Stimulated activated CD8-positive, alpha-beta memory T cell treated with anti-CD3 and anti-CD28 coated beads, Interleukin-15, amount 100 ng/mL, for 1 hour (primary cell): ENCODE data around the gene CACNA2D3.

ENCODE experiments used
- DNase-seq: peaks from one replicate; pipeline ENCODE4 v3.0.0-alpha.2; 2020; ENCODE audit warnings: low read depth

Gene CACNA2D3

DNA sequence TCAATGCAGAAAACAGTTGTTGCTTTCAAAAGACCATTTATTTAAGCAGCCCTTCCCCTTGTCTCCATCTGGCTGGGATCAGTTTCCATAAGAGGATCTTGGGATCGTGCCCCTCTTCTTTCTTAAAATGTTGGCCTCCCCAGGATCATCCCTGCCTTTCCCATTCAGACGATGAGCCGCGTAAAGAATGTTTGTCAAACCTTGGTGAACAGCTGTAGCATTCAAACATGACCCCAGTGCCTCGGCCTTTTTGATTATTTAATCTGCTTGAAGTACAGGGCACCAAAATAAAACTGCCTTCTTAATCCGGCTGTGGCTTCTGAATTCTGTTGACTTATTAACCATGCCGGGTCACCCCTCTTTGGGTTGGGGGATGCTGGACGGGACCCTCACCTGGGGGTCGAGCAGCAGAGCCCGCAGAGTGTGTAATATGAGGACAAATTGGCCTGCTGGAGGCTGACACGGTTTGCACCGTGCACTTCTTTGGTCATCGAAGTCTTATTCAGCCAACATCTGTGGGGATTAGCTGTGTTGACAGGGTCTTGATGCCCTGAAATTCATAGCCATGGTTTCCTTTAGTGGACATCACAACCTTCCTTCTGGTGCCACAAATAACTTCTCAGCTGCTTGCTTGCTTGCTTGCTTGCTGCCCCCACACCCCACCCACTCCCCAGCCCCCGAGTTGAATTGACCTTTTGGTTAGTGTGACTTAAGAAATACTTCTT lies 805.9 kb downstream of the CACNA2D3 start, which contains the start of gene LRTM1:
TSS of gene LRTM1 (minus strand) at position 14 of the 725 bp plus-strand sequence. CDS start 148 bp downstream, outside the sequence.
- DNase-seq = no peak

DNA sequence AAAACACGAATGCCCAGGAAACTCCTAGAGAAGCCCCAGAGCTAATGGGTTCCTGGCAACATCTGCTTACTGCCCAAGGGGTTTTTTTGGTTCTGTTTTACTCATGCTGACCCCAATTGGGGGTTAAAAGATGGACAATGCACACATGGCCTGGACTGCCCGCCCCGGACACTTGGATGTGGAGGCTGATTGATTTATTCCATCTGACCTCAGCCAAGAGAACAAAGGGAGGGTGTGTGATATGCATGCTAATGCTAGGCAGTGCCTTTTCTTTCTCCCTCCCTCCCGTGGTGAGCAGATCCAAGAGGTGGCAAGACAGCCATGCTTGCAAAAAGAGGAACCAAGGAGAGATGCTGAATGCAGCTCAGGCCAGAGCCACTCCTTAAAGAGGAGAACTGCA lies 808.8 kb downstream of the CACNA2D3 start:
- no peak for DNase-seq

DNA sequence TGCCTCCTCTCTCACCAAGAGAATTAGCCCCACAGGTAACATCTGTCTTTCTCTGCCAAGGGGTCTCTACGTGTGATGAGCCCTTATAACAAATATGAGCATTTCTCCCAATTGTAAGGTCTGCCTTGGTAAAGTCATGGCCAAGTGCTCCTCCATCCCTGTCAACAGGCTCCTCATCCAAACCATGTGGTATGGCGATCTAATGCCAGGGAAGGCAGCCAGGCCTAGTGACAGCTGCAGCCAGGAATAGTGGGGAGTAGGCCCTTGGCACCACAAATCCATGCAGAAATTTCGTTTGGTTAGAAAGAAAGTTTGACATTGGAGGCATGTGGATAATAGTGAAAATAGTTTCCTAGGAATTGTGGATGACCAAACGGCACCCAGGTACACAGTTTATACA lies 810.3 kb downstream of the CACNA2D3 start:
- DNase-seq = no peak

DNA sequence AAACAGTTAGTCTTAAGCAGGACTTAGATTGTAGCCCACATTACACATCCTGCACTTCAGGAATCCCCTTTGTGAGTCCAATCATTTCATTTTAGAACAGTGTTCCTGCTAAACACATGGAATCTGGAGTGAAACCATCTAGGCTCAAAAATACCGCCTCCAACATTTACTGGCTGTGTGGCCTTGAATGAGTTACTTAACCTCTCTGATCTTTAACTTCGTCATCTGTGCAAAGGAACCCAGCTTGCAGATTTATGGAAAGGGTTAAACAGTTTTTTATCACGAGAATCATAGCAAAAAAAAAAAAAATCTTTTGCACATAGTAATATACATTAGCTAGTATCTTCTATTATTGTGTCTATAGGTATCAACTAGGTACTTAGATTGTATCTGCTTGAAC lies 813.5 kb downstream of the CACNA2D3 start:
- no peak for DNase-seq

DNA sequence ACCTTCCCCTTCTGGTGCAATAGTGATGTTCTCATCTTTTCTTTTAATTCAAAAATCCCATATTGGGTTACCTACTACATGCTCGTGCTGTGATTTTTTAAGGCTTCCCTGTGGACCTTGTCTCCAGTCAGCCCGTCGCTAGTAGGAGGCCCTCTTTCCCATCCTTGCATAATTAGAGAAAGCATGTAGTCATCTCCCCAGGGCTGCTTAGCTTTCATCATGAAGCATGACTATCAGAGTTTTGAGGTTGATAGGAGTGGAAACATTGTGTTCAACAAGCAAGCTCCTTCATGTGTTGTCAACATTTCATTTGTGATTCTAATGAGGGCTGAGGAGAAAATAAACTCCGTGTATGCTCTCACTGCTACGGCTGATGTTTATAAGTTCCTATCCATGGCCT lies 814.2 kb downstream of the CACNA2D3 start:
- no peak for DNase-seq

DNA sequence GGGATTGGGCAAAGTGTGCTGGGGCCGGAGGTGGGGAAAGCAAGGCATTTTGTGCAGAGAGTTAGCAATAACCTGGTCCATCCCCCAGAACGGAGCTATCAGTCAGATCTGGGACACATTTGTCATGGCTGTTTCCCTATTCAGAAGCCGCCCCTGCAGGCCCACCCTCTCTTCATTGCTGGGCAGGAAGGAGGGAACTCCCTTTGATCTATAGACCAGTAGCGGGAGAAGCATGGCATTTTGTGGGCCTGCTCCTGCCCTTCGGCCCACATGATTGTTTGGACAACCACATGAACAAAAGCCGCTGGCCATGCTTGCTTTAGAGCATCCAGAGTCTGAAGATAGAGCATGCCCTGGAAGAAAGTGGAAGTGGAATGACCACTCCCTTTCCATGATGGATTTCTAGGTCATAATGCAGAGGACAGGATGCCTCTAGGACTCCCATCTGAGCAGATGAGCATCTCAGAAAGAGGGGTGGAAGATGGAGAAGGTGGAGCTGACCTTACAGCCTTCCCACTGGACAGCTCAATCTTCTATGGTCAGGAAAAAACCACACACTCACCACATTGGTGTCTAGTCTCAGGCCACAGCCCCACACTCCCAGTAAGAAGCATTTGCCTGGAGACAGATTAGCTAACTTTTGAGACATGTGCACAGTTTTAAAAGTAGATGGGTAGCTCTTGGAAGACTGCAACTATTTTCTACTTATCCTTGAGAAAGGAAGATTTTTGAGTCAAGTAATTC lies 817.4 kb downstream of the CACNA2D3 start:
- DNase-seq = no peak

DNA sequence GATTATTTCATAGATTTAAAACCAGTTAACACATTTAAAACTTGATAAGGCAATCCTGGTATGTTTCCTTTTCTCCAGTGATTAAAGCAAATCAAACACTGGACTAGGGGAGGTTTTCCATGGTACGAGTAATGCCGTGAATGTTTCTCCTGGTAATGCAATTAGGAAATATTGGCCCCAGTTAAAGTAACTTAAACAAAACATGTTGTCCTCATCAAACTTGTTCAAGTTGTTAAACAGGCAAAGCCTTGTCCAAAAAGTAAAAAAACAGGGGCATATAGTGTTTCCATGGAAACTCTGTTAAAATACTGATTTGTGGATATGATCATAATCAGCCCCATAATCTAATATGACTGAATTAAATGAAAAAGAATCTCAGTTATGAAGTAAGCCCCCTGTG lies 818.6 kb downstream of the CACNA2D3 start:
- no peak for DNase-seq

DNA sequence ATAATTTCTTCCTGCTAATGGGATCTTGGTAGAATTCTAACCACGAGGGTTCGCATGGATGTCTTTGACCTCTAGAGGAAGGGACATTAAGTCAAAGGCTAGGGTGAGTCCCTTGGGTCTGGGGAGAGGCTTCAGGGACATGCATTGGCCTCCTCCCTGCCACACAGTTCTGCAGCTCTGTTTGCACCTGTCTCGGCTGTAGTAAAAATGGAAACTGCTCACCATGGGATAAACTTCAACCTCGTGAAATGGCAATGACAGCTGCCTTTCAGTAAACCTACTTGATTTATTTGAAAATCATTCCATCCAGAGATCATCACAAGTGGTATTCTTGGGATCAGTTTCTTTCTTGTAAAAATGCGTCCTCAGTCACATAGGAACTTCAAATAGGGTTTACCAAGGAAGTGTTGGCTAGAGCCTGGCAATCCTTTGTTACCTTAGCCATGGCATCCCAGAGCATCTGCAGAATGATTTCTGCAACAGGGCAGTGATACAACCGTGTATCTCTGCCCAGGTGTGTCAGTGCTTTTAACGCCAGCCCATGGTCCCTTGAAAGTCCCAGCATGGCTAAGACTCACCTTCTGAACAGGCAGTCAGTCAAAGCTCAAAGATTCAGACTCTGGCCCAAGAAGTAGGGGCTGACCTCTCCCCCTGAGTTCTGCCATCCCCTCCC lies 819.5 kb downstream of the CACNA2D3 start:
- DNase-seq = no peak

DNA sequence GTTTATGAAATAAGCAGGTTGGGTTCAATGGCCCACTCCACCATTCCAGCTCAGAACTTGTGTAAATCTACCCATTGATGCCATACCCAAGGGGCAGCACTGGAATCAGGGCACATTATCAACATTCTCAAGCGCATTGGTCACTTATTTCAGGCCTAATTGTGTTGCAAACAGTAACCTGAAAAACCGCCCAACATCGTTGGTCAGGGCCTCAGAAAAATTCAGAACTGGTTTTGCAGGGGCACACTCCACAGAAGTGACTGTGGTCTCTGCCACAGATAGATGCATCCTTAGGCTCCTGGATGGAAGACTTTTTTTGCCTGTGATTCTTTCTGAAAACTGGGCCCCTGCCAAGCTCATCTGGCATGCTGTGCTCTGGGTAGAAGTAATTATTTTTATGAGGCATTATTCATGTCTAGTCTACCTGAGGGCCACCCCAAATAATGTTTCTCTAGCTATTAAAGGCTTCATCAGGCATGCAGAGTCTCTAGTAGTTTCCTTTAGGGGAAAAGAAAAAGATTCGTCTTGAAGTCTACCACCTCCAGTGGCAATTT lies 827.2 kb downstream of the CACNA2D3 start:
- DNase-seq = no peak

DNA sequence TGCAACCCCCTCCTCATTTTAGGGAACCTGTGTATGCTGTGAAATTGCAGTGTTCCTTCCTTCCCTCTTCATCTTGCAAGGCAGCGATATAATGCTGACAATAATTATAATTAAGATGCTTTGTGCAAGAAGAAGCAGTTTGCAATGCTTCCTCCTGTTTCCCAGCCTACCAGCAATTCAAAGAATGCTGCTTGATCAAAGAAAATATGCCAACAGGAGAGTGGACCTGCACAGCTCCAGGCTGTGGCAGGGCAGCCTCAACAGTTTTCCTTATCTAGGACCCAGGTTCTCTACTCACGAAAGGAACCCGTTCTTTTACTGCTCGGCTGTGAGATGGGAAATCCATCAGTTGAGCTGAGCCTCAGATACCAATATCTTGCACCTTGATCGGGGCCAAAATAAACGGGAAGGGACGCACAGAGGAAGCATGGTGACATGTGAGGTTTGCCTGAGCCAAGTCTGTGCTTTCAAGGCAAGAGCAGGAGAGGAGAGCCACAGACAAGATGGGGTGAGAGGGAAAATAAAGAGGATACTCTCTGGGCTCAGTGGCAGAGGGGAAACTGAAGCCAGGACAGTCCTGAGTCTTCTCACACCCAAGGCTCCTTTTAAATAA lies 828.1 kb downstream of the CACNA2D3 start:
- no peak for DNase-seq

DNA sequence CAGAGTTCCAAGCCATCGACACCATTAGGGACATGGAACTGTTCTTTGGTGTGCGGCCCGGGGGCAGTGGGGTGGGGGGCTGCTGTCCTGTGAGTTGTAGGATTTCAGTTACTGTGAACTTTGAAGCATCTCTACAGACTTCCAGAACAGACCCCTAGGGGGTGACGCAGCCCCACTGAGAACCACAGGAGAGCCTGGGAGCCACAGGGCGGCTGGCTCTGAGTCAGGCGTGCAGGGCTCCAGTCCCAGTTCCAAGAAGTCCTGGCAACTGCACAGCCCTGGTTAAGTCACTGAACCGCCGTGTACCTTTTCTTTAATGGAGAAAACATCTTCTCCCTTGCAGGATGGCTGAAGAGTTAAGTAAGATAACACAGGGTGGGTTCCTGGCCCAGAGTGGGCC lies 829.1 kb downstream of the CACNA2D3 start:
- no peak for DNase-seq

DNA sequence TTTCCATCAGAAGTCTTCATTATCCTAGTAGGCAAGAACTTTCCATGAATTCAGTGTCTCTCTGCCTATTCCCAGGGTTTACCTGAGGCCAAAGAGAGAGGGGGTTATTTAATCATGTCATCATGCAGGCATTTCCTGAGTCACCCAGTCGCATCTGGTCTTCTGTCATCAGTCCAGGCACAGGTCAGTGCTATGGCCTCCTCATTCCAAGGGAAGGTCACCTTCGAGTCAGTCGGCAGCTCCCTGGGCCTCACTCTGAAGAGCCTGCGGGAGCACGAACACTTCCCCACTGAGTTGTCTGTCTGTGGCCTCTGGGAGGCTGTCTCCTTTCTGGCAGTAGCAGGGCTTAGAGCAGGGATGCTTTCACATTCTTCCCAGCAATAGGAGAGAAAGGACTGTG lies 831.7 kb downstream of the CACNA2D3 start:
- no peak for DNase-seq

DNA sequence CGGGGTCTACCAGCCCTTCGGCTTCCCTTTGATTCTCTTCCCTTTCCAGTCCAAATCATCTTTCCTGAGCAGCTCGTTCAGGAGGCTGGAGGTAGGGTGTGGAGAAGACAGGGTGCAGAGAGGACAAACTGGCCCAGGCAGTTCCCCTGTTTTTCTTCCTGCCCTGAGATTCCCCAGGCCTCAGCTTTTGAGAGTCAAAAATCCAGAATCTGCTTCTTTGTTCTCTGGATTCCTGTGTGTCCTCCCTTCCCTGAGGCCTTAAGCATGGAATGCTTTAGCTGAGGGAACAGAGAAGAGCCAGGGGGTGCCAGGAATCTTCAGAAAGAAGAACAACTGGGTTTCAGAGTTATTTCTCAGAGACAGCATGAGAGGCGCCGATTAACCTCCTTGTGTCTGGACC lies 832.2 kb downstream of the CACNA2D3 start:
- no peak for DNase-seq

DNA sequence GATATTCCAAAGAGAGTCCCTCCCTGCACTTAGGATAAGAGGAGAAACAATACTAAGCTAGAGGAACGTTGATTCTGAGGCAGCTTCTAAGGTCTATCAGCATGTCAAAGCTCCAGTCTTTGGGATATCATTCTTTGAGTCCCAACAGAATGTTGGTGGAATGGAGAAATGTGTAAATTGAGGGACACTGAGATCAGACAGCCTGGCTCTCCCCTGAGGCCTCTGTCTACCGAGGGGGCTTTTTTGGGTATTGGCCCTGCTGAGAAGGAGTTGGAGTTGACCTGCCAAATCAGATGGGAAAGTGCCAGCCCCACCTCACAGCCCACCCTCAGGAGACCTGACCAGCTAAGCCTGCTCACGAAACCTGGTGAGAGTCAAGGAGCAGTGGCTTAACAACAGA lies 833.1 kb downstream of the CACNA2D3 start:
- DNase-seq = no peak

DNA sequence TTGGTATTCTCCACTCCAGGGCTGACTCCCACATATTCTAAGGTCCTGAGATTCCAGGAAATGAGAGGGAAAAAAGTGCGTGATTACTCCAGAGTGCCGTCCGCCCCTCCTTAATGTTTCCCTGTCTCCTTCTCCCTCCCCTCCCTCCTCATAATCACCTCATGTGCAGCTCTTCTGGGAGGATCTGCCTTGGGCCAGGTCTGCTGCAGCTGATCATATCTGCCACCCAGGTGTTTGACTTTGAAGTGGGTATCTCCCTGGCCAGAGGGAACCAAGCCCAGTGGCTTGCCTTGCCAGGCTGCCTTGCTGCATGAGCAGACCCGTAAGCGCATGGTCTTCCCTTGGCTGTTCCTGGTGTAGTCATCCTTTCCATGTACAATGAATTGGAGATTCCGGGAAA lies 833.6 kb downstream of the CACNA2D3 start:
- no peak for DNase-seq

DNA sequence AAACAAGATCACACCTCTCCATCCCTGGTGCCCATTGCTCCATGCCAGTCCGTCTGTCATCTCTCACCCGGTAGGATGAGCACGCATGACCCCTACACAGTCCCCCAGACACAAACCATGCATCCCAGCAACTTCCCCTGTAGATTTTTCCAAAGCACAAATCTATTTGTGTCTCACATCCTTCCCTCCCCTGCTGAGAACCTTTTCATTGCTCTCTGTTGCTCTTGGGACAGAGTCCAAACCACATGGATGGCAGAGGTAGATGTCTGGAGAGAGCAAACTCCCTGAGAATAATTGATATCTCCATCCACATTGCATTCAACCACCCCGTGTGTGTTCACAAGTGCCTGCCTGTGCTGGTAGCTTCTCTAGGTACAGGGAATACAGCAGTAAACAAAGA lies 835.4 kb downstream of the CACNA2D3 start:
- no peak for DNase-seq

DNA sequence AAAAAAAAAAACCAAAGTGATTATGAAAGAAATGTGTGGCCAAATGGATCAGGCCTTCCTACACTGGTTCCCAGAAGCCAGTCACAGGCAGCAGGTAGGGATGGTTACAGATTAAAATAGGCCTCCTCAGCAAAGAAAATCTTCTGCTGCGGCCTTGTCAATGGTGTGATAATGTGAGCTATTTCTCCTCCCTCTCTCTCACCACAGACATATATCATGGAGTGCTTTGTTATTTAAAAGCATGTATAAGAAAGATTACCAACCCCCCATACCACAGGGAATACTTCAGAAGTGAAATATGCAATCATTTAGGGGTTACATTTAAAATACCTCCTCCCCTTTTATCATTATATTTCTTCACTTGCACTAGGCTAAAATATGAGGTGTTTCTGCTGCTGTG lies 837.7 kb downstream of the CACNA2D3 start:
- no peak for DNase-seq

DNA sequence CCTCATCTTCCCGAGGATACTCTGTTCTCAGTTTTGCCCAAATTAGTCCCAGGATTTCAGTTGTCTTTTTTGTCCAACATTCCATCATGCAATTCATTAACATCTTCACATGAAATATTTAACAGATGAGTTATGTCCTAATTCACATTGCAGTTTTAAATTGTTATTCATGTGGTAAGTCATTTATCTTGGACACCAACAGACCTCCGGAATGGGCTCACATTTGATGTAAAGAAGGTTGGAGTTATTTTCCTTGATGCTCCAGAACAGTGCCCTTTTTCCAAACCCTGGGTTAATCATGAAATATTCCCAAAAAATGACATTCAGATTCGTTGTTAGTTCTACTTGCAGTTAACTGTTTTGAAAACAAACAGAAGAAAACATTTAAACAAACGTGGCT lies 838.3 kb downstream of the CACNA2D3 start:
- no peak for DNase-seq

DNA sequence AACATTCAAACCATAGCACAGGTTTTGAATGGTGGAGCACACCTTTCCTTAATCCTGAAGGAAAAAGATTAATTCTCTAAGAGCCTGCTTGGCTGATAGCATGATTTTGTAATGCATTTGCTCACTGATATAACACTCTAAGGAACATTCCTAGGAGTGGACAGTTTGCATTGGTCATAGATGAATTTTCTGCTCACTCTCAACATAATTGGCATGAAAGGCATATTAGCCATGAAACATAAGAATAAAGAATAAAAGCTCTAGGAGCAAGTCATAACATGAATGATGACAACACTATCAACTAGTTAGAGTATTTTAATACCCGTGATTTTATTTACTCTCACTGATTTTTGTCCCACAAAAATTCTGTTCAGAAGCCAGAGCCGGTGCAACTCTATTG lies 839.8 kb downstream of the CACNA2D3 start:
- DNase-seq = no peak

DNA sequence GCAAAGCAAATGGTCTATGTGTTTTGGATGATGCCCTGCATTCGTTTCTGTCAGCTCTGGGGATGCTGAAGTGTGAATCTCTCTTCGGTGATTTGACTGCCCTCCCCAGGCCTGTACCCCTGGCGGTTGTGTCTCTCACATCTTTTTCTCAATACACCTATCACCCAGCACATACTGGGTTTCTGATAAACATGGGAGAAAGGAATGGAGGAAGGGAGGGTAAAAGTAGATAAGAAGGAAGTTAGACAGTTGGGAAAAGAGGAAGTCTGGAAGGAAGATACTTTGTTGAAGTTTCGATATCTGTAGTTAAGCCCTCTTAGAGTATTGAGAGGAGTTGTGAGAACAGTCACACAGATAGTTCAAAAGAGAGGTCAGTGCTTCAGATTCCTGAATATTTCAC lies 841.3 kb downstream of the CACNA2D3 start:
- DNase-seq = no peak

DNA sequence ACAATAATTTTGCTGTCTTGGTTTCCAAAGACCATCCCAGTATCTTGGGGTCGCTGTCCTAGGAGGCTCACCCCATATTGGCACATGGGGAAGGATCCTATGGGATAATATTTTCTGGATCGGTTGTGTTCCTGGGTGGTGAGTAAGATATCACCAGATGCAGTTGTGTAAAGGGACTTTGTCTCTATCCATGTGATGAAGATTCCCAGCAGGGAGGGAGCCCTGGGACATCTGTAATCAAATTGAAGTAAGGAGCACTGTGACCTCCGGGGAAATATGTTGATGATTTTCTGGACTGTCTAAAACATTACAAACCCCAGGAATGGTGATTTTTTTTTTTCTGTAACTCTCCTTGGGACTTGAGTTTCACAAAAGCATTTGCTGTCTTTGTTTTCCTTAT lies 841.7 kb downstream of the CACNA2D3 start:
- DNase-seq = no peak

DNA sequence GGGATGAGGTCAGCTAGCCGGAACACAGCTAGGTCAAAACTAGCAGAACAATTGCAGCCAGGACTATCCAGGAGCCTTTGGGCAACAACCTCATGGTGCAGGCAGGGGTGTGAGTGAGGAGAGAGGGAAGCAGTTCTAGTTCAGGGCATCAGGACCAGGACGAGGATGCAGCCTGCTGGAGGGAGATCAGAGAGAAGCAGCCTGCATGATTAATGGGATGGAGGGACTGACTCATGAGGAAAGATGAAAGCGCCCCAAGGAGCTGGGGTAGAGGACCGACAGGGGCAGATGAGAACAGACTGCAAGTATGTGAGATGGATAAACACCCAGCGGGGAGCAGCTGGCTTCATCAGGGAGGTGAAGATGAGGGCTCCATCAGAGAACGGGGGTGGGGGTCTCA lies 843.4 kb downstream of the CACNA2D3 start:
- no peak for DNase-seq
